ENCODE data around the gene ADCY9.

DNA sequence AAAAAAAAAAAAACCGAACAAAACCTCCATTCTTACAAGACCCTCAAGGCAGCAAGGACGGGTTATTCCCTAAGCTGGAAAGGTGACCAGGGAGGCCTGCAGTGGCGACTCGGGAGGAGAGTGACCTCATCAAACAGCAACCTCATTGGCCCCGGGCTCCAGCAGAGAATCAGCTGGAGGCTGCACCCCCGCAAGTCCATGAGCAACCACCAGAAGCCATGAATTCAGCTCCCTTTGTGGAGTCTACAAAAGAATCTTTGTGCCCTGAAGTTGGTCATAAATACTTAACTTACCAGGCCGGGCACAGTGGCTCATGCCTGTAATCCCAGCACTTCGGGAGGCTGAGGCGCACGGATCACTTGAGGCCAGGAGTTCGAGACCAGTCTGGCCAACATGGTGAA lies 154.8 kb downstream of the ADCY9 start:
- TF ChIP-seq POLR2A (IDR thresholded peaks at IDR 0.05; ENCODE audit: low read depth, low read length): no peak
- no peak for TF ChIP-seq TAF1 (IDR thresholded peaks at IDR 0.05; ENCODE audit: low read depth, low read length)
- no peak for TF ChIP-seq POLR2AphosphoS5 (IDR thresholded peaks at IDR 0.05; ENCODE audit: low read depth, low read length)
- no peak for TF ChIP-seq PAX5 (IDR thresholded peaks at IDR 0.05; ENCODE audit: insufficient read depth, low read length, severe bottlenecking)
- TF ChIP-seq POU2F2 (IDR thresholded peaks at IDR 0.05; ENCODE audit: low read depth, low read length): no peak
- no peak for TF ChIP-seq SPI1 (IDR thresholded peaks at IDR 0.05; ENCODE audit: low read depth, low read length)

Data from GM12891 (cell line).